Fibroblast of skin of back (primary cell): ENCODE results near the gene LIN9.
"Not testable (repeated sequence)": the region's sequence is repeated elsewhere in the genome, so short reads cannot be mapped to it uniquely, and the experiment has no call there.

ENCODE experiments used
- DNase-seq: peaks from one replicate; pipeline ENCODE4 v3.0.0-alpha.2; 2013

Gene LIN9

DNA sequence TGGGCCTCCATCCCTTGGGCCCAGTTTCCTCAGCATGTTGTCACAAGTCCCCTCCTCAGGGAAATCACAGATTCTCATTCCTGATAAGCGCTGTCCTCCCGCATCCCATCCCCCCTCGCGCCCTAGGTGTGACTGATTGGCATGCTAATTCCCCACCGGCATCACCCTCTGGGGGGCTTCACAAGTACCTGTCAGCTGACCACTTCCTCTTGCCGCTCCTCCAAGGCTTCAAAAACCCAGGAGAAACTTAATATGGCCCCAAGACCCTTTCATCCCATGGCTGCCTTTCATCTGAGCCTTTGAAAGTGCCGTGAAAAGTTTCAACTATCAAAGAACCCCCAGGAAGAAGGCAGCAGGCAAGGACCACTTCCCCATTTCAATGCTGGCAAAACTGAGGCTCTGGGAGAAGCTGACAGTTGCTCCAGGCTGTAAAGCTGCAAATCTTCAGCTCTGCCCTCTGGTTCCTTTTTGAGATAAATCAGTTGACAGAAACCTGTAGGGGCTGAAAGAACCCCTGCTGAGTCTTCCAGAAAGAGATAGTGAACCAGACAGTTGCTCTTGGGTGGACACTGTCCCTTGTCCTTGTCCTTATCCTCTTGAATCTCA lies 98.3 kb downstream of the LIN9 start:
- no peak for DNase-seq

DNA sequence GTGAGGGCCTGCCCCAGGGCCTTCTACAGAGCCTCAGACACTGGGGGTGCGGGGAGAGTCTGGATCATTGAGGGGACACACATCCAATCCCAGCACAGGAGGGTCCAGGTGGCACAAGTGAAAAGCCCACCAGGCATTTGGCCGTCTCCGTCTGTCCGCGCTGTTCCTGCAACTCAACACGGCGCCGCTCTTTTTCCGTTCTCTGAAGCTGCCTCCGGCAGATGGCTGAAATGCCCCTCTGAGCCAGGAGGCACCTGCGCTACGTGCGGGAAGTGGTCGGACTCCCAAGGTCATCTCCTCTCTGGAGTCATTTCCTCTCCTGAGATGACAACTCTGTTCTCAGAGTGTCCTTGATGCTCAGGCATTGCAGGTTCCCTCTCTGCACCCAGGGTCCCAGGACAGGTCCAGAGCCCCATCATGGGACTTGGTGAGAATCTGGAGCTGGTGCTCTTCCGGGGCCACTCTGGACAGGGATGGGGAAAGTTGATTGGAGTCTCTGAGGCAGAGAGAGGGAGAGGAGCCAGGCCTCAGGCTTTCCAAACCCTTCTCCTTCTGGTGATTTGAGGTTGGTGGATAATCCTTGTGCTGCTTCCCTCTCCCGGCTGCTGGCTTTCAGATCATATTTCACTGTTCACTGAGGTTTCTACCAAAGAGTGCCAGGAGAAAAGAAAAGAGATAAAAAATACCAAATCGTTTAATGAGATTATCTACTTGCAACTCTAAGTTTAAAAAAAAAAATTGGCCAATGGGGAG lies 99.5 kb downstream of the LIN9 start:
- DNase-seq = no peak

DNA sequence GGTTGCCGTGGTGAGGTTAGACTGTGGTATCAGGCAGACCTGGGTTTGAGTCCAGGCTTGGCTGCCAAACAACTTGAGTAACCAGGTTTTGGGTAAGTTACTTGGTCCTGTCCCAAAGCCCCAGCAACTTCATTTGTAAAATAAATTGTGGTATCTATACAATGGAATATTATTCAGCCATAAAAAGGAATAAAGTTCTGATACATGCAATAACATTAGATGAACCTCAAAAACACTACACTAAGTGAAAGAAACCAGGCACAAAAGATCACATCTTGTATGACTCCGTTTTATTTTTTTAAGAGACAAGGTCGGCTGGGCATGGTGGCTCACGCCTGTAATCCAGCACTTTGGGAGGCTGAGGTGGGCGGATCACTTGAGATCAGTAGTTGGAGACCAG lies 101.9 kb downstream of the LIN9 start:
- no peak for DNase-seq

DNA sequence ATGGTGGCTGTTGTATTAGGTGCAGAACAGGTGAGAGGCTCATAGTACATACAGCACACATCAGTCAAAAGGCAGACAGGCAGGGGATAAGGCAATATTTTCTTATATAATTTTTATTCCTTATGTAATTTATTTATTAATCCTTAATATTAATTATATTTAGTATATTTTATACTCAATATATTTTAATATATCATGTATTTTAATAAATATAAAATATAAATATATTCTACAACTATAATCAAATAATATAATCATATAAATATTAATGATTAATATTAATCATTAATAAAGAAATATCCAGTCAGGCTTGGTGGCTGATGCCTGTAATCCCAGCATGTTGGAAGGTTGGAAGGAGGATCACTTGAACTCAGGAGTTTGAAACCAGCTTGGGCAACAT lies 104.8 kb downstream of the LIN9 start:
- DNase-seq = no peak

DNA sequence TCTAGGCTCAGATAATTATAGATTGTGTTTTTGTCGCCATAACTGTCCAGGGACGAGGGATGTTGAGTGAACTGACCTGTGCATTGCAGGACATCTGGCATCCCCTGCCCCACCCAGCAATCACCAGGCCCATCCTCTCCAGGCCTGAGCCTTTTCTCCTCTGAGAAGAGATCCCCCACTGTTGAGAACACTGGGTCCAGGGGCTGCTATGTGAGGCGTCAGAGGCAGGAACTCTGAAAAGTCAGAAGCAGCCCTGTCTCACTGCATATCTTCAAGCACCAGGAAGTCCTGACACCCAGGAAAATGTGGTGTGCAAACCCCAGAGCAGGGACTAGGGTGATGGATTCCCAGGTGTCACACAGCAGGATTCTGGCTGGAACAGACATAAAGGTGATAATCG lies 105.3 kb downstream of the LIN9 start:
- no peak for DNase-seq

DNA sequence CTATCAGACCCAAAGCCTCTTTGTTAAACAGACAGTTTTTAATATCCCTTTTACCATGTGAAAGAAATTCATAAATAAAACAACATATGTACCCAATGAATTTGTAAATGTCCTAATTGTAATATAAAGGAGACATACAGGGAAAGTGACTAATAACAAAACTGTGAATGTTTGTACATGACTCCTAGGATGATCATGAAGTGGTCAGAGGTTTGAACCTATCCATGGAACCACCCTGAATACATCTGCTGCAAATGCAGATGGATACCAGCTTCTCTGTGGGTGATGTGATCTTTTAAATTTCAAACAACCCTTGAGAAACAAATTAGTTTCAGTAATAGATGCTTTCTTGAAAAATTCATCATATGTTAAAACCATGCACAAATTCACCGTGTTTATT lies 105.7 kb downstream of the LIN9 start:
- no peak for DNase-seq

DNA sequence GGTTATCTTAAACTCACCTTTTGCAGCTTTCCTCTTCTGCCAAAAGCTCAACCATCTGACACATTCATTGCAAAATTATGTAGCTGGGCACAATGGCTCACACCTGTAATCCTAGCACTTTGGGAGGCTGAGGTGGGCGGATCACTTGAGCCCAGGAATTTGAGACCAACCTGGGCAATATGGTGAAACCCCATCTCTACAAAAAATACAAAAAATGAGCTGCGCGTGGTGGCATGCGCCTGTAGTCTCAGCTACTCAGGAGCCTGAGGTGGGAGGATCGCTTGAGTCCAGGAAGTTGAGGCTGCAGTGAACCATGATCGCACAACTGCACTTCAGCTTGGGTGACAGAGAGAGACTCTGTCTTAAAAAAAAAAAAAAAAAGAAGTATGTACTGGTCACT lies 106.3 kb downstream of the LIN9 start:
- not testable (repeated sequence) for DNase-seq

DNA sequence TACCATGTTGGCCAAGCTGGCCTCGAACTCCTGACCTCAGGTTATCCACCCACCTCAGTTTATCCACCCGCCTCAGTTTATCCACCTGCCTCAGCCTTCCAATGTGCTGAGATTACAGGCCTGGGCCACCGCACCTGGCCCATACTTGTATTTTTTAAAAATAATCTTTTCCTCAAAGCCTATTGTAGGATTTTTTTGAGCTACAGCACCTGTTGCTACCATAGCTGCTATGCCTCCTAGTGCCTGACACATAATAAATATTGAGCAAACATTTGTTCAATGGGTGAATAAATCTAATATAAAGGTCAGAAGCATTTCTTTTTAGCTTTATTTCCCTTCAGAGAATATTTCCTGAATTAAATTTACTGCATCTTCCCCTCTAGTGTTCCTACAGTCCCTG lies 106.7 kb downstream of the LIN9 start:
- no peak for DNase-seq

DNA sequence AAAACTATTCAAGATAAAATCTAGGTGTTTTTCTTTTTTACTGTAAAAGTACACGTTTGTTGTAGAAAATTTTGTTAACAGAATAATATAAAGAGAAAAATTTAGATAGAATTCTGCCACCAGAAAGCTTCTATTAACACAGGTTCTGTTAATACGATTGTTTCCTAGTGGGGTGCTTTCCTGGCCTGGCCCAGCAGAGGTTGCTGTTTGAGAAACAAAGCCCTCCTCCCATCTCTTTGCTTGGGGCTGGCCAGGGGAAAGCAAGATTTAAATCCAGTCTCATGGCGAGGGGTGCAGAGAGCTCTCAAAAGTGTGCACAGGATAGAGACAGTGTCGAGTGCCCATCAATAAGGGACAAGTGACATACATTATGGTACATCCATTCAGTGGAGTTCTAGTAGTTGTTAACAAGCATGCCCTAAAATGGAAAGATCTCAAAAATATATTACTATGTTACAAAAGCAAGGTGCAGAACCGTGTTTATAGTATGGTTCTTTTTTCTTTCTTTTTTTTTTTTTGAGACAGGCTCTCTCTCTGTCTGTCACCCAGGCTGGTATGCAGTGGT lies 107.9 kb downstream of the LIN9 start:
- DNase-seq = no peak

DNA sequence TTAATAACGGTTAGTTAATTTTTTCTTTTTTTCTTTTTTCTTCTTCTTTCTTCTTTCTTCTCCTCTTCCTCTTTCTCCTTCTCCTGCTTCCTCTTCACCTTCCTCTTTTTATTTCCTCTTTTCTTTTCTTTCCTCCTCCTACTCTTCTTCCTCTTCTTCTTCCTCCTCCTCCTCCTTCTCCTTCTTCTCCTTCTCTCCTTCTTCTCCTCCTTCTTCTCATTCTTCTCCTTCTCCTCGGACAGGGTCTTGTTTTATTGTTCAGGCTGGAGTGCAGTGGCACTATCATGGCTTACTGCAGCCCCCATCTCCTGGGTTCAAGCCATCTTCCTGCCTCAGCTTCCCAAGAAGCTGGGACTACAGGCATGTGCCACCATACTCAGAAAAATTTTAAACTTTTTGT lies 109.0 kb downstream of the LIN9 start:
- DNase-seq = no peak

DNA sequence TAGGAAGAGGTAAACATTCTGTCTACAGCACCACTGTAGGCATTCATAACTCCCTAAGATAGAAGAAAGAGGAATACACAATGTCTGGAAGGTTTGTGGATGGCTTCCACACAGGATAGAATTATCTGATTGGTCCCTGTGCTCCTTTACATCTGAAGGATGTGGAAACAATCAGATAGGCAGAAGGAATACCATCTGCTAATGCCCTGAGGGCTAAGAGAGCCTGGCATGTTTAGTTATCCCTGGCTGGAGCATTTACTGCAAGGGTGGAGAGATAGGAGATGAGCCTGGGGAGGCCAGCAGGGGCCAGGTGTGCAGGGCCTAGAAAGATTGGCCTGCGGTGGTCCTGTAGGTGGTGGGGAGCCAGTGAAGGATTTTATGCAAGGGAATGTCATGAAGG lies 113.8 kb downstream of the LIN9 start:
- no peak for DNase-seq

DNA sequence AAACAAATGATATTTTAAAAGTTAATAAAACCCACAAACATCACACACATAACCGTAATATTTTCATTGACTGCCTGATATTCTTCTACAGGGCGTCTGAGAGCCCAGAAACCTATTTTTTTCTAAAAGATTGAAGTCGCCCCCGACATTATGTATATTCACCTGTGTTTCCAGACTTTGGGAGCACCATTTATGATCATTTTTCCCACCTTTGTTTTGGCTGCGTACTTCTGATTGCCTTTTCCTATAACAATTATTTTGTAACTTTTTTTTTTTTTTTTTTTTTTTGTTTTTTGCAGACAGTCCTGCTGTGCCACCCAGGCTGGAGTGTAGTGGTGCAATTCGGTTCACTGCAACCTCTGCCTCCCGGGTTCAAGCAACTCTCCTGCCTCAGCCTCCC lies 121.6 kb downstream of the LIN9 start:
- DNase-seq = no peak

DNA sequence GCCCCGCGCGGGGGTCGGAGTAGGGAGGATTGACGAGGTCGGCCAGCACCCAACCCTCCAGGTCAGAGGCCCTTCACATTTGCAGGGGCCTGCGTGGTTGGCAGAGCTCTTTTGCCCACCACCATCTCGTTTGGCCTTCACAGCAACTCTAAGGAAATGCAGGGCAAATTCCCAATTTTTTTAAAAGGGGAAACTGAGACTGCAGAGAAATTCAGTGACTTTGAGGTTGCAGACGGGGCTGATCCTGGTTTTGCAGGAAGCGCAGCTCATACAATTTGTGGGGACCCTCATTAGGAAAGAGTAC lies 122.0 kb downstream of the LIN9 start:
- no peak for DNase-seq

DNA sequence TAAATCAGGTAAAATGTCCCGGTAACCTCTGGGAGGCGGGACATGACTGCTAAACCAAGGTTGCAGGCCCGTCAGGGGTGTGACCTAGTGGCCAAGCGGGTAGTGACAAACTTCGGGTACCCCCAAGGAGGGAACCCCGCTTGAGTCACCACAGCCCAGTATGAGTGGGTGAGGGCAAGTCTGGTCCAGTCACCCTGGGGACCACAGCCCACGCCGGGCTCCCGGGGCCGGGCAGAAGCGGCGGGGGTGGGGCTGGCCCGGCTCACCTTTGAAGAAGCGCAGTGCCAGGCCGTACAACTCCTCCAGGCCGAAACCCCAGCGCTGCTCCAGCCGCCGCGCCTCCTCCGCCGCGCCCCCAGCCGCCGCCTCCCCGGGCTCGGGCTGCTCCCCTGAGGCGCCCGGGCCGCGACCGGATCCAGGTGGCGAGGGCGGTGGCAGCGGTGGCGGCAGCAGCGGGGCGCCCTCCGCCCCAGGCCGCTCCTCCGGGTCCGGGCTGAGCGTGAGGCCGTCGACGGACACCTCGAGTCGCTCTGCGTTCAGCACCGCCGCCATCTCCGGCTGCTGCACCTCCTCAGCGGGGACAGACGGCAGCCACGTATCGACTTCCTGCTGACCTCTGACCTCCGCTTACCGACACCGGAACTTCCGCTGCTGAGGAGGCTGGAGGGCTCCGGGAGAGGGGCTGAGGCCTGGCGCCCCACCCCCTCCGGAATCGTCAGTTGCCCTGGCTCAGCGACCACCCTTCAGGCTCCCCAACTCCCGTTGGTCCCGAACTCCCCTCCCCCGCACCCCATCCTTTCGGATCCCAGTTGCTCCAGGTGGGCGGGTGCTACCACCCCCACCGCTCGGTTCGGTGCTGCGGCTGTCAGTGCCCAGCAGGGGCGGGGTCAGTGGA lies 122.6 kb downstream of the LIN9 start, which contains the start of gene ACBD3:
Gene ACBD3 (minus strand): TSS at position 618 of the 895 bp plus-strand sequence. CDS start 66 bp downstream, at position 552.
- peak; percentile 90 for DNase-seq

DNA sequence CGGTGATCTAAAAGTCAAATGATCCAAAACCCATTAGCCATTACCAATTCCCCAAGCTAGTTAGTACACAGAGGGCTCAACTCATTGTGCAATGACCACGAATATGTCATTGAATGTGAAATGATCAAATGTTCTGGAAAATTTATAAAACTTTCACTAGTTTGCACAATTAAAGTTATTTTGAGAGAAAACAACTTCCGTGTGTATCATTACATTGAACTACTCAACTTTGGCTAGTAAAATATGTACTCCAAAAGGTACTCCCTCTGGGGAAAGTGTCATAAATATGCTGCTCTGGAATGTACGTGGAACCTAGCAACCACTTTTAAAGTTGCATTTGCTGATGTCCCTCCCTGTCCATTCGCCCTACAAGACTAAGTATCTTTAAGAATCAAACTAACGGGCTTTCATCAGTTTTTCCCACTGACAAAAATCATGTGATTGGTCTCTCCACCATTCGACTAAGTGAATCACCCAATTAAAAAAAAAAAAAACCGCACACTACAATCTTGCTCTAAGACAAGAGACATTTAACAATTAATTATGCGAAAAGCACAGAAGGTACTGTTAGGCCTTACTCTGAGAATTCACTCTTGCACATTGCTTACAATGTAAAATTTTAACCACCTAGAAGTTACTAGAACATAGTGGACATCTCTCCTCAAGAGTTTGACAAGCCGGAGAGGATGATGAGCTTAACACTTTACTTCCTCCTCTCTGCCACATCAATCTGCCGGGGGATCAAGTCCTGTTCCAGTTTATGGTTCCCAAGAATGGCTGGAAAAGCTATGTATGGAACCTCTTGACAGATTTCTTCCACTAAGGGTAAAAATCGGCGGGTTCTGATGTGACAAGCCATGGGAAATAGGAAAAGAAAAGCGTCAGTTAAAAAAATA lies 123.6 kb downstream of the LIN9 start:
- peak; percentile 19 for DNase-seq

DNA sequence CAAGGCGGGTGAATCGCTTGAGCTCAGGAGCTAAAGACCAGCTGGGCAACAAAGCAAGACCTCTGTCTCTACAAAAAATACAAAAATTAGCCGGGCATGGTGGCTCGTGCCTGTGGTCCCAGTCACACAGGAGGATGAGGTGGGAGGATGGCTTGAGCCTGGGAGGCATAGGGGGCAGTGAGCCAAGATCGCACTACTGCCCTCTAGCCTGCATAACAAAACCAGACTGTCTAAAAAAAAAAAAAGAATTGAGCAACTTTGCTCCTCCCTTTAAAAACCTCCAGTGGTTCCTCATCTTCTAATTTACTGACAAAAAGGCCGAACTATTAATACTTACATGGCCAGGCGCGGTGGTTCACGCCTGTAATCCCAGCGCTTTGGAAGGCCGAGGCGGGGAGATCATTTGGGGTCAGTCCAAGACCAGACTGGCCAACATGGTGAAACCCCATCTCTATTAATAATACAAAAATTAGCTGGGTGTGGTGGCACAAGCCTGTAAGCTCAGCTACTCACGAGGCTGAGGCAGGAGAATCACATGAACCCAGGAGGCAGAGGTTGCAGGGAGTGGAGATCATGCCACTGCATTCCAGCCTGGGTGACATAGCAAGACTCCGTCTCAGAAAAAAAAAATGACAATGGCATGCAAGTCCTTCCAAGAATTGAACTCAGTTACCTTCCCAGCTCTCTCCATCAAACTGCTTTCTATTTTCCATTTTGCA lies 126.8 kb downstream of the LIN9 start:
- DNase-seq = peak; percentile 59
